IPS-11a (cell line): Measurements from ENCODE around the gene SCFD2.
"Not testable (repeated sequence)": the region's sequence is repeated elsewhere in the genome, so short reads cannot be mapped to it uniquely, and the experiment has no call there.

ENCODE experiments used
- H3K4me3 ChIP-seq: one replicate; pipeline ENCODE4 v1.5.1; 2013; ENCODE audit warnings: low read depth, low read length, control low read depth

SCFD2 gene

GRCh38 chr4:53267026-53267425 is 98.8 kb downstream of the SCFD2 start:
- no peak overlapping the region for H3K4me3 ChIP-seq

GRCh38 chr4:53255986-53256385 is 109.9 kb downstream of the SCFD2 start:
- H3K4me3 ChIP-seq, result not testable (repeated sequence)

- H3K4me3 ChIP-seq, result no peak overlapping the region
Observed at GRCh38 chr4:53240573-53240972, 125.3 kb downstream of the SCFD2 start.

- H3K4me3 ChIP-seq, result not testable (repeated sequence)
Observed at GRCh38 chr4:53238352-53238751, 127.5 kb downstream of the SCFD2 start.

GRCh38 chr4:53237811-53238210 is 128.1 kb downstream of the SCFD2 start:
- H3K4me3 ChIP-seq, result not testable (repeated sequence)

- H3K4me3 ChIP-seq, result not testable (repeated sequence)
Observed at GRCh38 chr4:53236624-53237023, 129.2 kb downstream of the SCFD2 start.

- H3K4me3 ChIP-seq, result no peak overlapping the region
Observed at GRCh38 chr4:53235547-53235946, 130.3 kb downstream of the SCFD2 start.

- no peak overlapping the region for H3K4me3 ChIP-seq
Observed at GRCh38 chr4:53234669-53235068, 131.2 kb downstream of the SCFD2 start.

- no peak overlapping the region for H3K4me3 ChIP-seq
Observed at GRCh38 chr4:53234111-53234510, 131.8 kb downstream of the SCFD2 start.

- H3K4me3 ChIP-seq, result no peak overlapping the region
Observed at GRCh38 chr4:53233114-53233795, 132.6 kb downstream of the SCFD2 start.

GRCh38 chr4:53232371-53232770 is 133.5 kb downstream of the SCFD2 start:
- no peak overlapping the region for H3K4me3 ChIP-seq

GRCh38 chr4:53228036-53228435 is 137.8 kb downstream of the SCFD2 start:
- no peak overlapping the region for H3K4me3 ChIP-seq

GRCh38 chr4:53227451-53227850 is 138.4 kb downstream of the SCFD2 start:
- H3K4me3 ChIP-seq, result no peak overlapping the region

- no peak overlapping the region for H3K4me3 ChIP-seq
Observed at GRCh38 chr4:53221832-53222480, 143.9 kb downstream of the SCFD2 start.

GRCh38 chr4:53219148-53219547 is 146.7 kb downstream of the SCFD2 start:
- not testable (repeated sequence) for H3K4me3 ChIP-seq

GRCh38 chr4:53208753-53209152 is 157.1 kb downstream of the SCFD2 start:
- H3K4me3 ChIP-seq, result no peak overlapping the region

GRCh38 chr4:53205970-53206369 is 159.9 kb downstream of the SCFD2 start:
- H3K4me3 ChIP-seq, result no peak overlapping the region

- H3K4me3 ChIP-seq, result no peak overlapping the region
Observed at GRCh38 chr4:53199356-53199755, 166.5 kb downstream of the SCFD2 start.

- no peak overlapping the region for H3K4me3 ChIP-seq
Observed at GRCh38 chr4:53197772-53198142, 168.1 kb downstream of the SCFD2 start.

- H3K4me3 ChIP-seq, result no peak overlapping the region
Observed at GRCh38 chr4:53196882-53197771, 168.7 kb downstream of the SCFD2 start.

- no peak overlapping the region for H3K4me3 ChIP-seq
Observed at GRCh38 chr4:53195815-53196661, 169.8 kb downstream of the SCFD2 start.
